SW 1271 (cell line): ENCODE data around the gene IYD.
"Not testable (repeated sequence)": the region's sequence is repeated elsewhere in the genome, so short reads cannot be mapped to it uniquely, and the experiment has no call there.

ENCODE experiments used
- DNase-seq, 2 experiments: peaks; one replicate each; lab custom pipeline; 2025; lab: John Stamatoyannopoulos, UW

IYD gene

GRCh38 chr6:150435360-150435759 lies 66.5 kb downstream of the IYD start:
- DNase-seq, result no peak

GRCh38 chr6:150435832-150436231 lies 67.0 kb downstream of the IYD start:
- no peak for DNase-seq

- no peak for DNase-seq
Observed at GRCh38 chr6:150439373-150439772, 70.6 kb downstream of the IYD start.

- no peak for DNase-seq
Observed at GRCh38 chr6:150443621-150444020, 74.8 kb downstream of the IYD start.

- DNase-seq, result no peak
Observed at GRCh38 chr6:150444308-150444707, 75.5 kb downstream of the IYD start.

GRCh38 chr6:150445486-150445885 lies 76.7 kb downstream of the IYD start:
- DNase-seq, result no peak

- DNase-seq, result no peak
Observed at GRCh38 chr6:150448221-150448620, 79.4 kb downstream of the IYD start.

- not testable (repeated sequence) for DNase-seq
Observed at GRCh38 chr6:150449055-150449454, 80.2 kb downstream of the IYD start.

- no peak for DNase-seq
Observed at GRCh38 chr6:150450918-150451317, 82.1 kb downstream of the IYD start.

GRCh38 chr6:150451807-150452427 lies 83.1 kb downstream of the IYD start:
- DNase-seq, result no peak

GRCh38 chr6:150452428-150453243 lies 83.8 kb downstream of the IYD start:
- no peak for DNase-seq

GRCh38 chr6:150453357-150453756 lies 84.5 kb downstream of the IYD start:
- no peak for DNase-seq
